WERI-Rb-1 (cell line): Measurements from ENCODE around the gene STRBP.

Experiments used
- DNase-seq: peaks from one replicate; pipeline ENCODE4 v3.0.0-alpha.2; 2020
- H3K27ac ChIP-seq: fragments of 250-450 bp; sonication (Bioruptor Pico); 2 replicates; pipeline ENCODE4 v1.5.1; 2020; ENCODE audit warnings: mild to moderate bottlenecking, moderate library complexity
- H3K27me3 ChIP-seq: fragments of 250-450 bp; sonication (Bioruptor Pico); 2 replicates; pipeline ENCODE4 v1.5.1; 2021; ENCODE audit warnings: mild to moderate bottlenecking, low read depth, moderate library complexity; ENCODE audit not compliant: insufficient read depth, severe bottlenecking
- H3K36me3 ChIP-seq: fragments of 250-450 bp; sonication (Bioruptor Pico); 2 replicates; pipeline ENCODE4 v1.5.1; 2020; ENCODE audit warnings: mild to moderate bottlenecking, moderate library complexity
- H3K4me3 ChIP-seq: 2 replicates; pipeline ENCODE4 v1.5.1; 2011; ENCODE audit warnings: low read depth, mild to moderate bottlenecking, control low read depth, low read length
- H3K9me3 ChIP-seq: fragments of 250-450 bp; sonication (Bioruptor Pico); 2 replicates; pipeline ENCODE4 v1.5.1; 2021; ENCODE audit warnings: mild to moderate bottlenecking, moderate library complexity; ENCODE audit not compliant: severe bottlenecking
- TF ChIP-seq, protein P1 (sequence below): IDR thresholded peaks from 2 replicates; pipeline ENCODE4 v1.5.1; 2011; ENCODE audit warnings: low read depth, mild to moderate bottlenecking, control low read depth, inconsistent platforms, low read length

STRBP gene

DNA sequence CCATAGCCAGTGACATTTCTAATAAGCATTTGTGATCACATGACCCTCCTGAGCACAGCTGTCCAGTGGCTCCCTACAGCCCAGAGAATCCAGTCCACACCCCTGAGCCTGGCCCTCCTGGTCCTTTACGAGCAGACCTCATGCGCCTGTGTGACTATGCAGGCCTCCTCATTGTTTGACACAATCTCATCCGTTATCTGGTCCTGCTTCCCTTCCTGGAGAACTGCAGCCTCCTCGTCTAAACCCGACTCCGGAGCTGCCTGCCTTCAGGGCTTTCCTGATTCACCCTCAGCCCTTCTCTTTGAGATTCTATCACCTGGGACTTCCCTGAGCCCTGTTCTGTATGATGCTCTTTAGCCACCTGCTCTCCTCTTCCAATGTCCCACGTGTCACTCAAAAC, 155.2 kb downstream of the STRBP start:
- peaks cover 47% of the 10 kb centered on the region for H3K36me3 ChIP-seq
- DNase-seq, result no peak
- H3K4me3 ChIP-seq, result no peak overlapping the region
- no peaks in the 10 kb centered on the region for H3K9me3 ChIP-seq
- no peak overlapping the region for H3K27ac ChIP-seq
- H3K27me3 ChIP-seq, result no peaks in the 10 kb centered on the region
- TF ChIP-seq, protein P1, sequence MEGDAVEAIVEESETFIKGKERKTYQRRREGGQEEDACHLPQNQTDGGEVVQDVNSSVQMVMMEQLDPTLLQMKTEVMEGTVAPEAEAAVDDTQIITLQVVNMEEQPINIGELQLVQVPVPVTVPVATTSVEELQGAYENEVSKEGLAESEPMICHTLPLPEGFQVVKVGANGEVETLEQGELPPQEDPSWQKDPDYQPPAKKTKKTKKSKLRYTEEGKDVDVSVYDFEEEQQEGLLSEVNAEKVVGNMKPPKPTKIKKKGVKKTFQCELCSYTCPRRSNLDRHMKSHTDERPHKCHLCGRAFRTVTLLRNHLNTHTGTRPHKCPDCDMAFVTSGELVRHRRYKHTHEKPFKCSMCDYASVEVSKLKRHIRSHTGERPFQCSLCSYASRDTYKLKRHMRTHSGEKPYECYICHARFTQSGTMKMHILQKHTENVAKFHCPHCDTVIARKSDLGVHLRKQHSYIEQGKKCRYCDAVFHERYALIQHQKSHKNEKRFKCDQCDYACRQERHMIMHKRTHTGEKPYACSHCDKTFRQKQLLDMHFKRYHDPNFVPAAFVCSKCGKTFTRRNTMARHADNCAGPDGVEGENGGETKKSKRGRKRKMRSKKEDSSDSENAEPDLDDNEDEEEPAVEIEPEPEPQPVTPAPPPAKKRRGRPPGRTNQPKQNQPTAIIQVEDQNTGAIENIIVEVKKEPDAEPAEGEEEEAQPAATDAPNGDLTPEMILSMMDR, result no peak

DNA sequence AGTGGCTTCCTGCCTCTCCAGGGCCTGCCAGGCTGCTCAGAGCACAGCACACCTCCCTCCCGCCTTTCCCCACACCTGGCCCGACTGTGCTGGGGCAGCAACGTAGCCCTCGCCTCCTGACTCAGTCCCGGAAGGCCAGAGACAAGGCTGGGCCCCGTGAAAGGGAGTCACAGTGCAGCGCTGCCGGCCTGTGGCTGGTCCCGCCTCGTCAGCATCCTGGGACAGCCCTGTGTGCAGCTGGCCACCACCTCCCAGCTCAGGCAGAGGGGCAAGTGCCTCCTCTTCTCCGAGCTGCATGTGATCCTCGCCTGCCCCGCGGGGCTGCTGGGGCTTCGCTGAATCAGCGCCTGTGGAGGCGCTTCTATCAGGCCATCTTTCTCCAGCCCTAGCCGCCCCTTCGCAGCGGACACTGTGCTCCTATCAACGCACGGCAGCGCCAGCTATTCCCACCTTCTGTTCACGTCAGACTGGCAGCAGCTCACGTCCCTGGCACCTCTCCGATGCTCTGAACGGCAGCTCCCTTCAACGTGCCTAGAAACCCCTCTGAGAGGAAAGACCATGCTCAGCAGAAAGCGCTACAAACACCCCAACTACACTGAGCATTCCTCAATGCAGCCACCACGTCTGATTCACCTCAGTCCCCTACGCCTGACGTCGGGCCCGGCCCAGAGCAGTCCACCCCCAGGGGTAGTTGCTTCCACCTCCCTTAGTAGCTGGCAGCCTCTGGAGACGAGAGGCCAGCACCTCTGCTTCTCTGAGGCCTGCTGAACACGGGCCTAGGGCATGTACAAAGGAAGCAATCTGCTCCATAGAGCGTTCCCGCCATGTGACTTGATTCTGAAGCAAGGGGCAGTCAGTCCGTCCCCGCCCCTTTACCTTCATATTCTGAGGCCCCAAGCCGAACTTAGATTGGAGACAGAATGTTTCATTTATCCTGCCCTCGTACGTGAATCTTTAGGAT, 156.1 kb downstream of the STRBP start:
- Histone ChIP-seq H3K27ac (peak overlapping the region; percentile 35), H3K27me3 (no peaks in the 10 kb centered on the region), H3K4me3 (no peak overlapping the region), H3K9me3 (no peaks in the 10 kb centered on the region), H3K36me3 (peaks cover 53% of the 10 kb centered on the region)
- no peak for DNase-seq
- TF ChIP-seq, protein P1, result no peak

DNA sequence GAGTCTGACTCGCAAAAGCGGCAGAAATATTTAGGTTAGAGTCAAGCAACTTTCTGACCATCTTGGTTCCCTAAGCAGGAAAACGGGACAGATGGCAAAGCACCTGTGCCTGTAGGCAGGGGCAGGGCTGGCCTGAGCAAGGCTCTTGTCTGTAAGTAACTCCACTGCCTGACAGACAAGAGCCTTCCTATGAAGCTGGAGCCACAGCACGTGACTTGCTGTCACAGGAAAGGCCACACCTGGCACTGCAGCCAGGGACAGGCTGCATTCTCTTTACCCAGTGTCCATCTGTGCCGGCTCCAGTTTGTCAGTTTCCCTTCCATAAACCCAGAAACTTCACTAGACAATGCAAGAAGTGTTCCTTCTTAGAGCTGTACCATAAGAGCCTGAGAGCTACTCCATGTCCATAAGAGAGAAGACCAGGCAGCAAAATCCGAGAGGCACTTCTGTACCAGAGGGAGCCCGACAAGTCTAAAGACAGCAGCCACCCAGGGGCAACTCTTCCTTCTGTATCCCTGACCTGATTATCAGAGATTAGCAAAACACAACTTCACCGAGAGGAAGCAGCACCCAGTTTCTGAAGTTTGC, 156.9 kb downstream of the STRBP start:
- H3K36me3 ChIP-seq, result peaks cover 53% of the 10 kb centered on the region
- TF ChIP-seq, protein P1, result no peak

DNA sequence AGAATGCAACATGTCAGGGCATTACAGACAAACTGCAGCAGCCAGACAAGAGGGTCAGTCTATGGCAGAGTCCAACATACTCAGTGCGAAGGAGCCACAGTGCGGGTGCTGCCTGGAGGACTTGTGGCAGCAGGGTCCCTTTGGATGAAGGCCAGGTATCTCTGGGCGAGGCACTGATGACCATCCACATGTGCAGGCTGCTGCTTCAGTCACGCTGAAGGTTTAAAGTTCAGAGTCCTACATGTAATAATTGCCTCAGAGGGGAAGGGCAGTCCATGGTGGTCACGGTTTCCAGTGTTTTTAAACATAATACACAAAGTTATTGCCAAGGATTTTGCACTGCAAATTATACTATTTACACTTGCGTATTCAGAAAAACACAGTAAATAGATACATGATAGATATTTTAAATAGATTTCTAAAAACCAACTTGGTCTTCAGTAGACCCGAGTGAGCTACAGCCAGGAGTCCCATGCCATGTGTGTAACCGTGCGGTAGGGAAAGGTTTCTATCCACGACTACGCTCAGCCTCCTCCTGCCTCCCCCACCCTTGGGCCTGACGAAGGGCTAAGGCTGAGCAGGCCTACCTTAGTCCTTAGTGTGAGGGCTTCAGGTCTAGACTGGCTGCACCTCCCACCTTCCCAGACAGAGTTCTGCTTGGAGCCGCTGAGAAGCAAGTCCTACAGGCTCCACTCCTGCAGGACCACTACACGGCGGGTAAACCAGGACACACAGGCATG, 158.7 kb downstream of the STRBP start:
- Histone ChIP-seq H3K36me3 (peaks cover 47% of the 10 kb centered on the region), H3K4me3 (no peak overlapping the region), H3K27ac (no peak overlapping the region), H3K9me3 (no peaks in the 10 kb centered on the region), H3K27me3 (no peaks in the 10 kb centered on the region)
- DNase-seq, result no peak
- TF ChIP-seq, protein P1, result no peak

More for the DNA sequence above, 156.9 kb downstream of the STRBP start:
- no peak overlapping the region for H3K4me3 ChIP-seq
- H3K27me3 ChIP-seq, result no peaks in the 10 kb centered on the region
- peak overlapping the region; percentile 35 for H3K27ac ChIP-seq
- H3K9me3 ChIP-seq, result no peaks in the 10 kb centered on the region
- peak; percentile 72 for DNase-seq

DNA sequence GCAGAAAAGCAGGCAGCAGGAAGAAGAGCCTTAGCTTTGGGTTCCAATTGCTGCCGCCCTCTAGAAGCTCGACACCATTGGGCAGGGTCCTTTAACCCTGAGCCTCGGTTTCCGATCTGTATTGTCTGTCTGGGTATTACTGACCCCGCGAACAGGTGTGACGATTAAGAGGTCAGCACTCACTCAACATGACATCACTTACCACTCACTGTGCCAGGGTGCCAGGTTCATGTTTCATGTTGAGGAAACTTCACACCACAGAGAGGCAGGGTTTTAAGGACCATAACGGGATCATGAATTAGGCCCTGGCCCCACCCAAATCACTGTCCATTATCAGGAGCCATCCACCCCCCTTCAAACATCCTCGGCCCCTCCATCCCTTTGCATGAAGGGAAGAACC, 159.4 kb downstream of the STRBP start:
- H3K27ac ChIP-seq, result no peak overlapping the region
- no peaks in the 10 kb centered on the region for H3K27me3 ChIP-seq
- TF ChIP-seq, protein P1, result no peak
- no peak overlapping the region for H3K4me3 ChIP-seq
- H3K9me3 ChIP-seq, result no peaks in the 10 kb centered on the region
- DNase-seq, result no peak
- H3K36me3 ChIP-seq, result peaks cover 48% of the 10 kb centered on the region
